TTC549 (cell line): ENCODE data around the gene DNTTIP2.
"Not testable (repeated sequence)": the region's sequence is repeated elsewhere in the genome, so short reads cannot be mapped to it uniquely, and the experiment has no call there.

ENCODE experiments used
- FAIRE-seq: peaks from 2 replicates; lab custom pipeline; 2012; peaks lifted over from hg19 to GRCh38; lab: Jason Lieb, UNC

DNTTIP2 gene, protein sequence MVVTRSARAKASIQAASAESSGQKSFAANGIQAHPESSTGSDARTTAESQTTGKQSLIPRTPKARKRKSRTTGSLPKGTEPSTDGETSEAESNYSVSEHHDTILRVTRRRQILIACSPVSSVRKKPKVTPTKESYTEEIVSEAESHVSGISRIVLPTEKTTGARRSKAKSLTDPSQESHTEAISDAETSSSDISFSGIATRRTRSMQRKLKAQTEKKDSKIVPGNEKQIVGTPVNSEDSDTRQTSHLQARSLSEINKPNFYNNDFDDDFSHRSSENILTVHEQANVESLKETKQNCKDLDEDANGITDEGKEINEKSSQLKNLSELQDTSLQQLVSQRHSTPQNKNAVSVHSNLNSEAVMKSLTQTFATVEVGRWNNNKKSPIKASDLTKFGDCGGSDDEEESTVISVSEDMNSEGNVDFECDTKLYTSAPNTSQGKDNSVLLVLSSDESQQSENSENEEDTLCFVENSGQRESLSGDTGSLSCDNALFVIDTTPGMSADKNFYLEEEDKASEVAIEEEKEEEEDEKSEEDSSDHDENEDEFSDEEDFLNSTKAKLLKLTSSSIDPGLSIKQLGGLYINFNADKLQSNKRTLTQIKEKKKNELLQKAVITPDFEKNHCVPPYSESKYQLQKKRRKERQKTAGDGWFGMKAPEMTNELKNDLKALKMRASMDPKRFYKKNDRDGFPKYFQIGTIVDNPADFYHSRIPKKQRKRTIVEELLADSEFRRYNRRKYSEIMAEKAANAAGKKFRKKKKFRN

DNA sequence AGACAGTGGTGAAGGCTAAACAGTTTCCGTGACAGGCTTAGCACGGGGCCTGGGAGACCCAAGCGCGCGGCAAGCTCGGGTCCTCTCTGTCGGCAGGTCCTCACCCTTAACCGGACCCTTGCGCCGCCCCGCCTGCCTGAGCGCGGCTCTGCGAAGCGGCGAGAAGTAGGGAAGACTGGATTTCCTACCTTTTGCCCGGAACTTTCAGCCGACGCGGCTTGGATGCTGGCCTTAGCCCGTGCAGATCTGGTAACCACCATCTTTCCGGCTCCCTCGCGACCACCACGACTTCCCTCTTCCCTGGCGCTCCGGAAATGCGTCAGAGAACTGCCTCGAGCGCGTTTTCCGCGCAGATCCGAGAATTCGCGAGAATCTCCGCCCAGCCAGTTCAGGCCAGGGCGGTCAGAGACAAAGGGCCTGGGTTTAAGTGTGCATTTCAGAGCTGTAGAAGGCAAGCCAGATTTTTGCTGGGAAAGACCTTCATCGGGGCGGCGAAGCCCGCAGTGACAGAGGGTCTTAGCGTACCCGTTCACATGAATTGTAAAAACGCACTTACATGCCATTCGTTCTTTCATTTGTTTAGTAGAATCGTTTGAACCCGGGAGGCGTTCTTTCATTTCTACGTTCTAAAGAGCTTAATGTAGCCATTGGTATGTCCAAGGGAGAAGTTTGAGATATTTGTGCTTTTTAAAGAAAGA, at the start of gene DNTTIP2:
Gene DNTTIP2 (minus strand): TSS at position 318 of the 698 bp plus-strand sequence. CDS start 58 bp downstream, at position 260.
- peak; percentile 52 for FAIRE-seq

DNA sequence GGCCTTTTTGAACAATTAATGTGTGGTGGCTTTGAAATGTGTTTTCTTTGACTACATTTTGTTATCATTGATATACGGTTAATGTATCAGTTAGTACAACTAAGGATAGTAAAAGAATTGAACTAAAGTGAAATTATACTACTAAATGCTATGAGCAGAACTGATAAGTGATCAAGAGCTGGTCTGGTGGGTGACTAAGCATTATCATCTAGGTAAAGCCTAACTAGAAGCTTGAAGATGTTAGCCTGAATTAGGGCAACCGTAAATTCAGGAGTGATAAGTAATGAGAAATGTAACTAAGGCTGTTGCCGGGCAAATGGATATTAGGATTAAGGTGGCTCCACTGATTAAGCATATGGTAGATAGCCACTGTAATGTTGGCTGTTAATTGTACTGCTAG, 46.2 kb upstream of the DNTTIP2 start:
- no peak for FAIRE-seq

DNA sequence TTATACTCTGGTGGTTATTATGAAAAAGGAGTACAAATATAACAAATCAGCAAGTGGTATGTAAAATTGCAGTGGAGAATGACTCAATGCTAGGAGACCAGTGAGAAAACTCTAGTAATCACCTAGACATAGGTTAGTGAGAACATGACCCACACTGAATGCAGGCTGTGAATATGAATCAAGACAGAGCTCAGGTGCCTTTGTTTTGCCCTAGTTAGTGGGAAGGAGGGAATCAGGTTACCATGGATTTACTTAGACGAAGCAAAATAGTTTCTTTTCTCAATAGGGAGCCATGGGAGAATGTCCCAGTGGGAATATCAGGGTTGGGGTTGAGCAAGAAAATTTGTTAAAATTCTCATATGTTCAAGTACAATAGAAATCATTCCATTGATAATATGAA, 40.8 kb upstream of the DNTTIP2 start:
- FAIRE-seq, result no peak

DNA sequence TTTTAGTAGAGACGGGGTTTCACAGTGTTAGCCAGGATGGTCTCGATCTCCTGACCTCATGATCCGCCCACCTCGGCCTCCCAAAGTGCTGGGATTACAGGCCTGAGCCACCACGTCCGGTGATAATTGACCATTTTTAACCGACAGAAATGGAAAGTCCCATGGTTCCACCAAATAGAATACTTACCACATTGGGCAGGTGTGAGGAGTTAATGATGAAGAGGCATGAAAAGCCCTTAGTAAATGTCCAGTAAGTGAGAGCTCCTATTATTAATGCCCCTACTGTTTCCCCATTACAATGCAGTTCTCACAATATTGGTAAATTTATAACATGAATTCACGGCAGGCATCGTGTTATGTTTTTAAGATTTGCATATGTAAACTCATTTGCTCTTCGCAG, 38.3 kb upstream of the DNTTIP2 start:
- no peak for FAIRE-seq

DNA sequence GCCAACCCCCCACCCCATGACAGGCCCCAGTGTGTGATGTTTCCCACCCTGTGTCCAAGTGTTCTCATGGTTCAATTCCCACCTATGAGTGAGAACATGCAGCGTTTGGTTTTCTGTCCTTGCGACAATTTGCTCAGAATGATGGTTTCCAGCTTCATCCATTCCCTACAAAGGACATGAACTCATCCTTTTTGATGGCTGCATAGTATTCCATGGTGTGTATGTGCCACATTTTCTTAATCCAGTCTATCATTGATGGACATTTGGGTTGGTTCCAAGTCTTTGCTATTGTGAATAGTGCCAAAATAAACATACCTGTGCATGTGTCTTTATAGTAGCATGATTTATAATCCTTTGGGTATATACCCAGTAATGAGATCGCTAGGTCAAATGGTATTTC, 31.9 kb upstream of the DNTTIP2 start:
- not testable (repeated sequence) for FAIRE-seq

DNA sequence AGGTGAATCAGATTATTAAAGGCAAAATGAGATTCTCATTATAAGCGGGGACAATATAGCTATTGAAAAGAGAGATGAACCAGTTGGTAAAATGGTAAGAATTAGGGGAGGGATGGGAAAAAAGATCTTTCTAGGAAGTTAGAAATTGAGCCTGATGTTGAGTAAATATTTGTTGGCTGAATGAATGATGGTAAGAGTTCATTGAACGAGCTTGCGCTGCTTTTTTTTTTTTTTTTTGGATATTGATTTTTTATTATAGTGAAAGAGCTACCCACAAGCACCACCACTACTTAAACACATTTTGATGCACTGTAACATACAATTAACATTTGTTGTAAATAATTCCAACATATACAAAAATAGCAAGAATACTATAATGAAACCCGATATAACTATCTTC, 31.3 kb upstream of the DNTTIP2 start:
- FAIRE-seq, result no peak

DNA sequence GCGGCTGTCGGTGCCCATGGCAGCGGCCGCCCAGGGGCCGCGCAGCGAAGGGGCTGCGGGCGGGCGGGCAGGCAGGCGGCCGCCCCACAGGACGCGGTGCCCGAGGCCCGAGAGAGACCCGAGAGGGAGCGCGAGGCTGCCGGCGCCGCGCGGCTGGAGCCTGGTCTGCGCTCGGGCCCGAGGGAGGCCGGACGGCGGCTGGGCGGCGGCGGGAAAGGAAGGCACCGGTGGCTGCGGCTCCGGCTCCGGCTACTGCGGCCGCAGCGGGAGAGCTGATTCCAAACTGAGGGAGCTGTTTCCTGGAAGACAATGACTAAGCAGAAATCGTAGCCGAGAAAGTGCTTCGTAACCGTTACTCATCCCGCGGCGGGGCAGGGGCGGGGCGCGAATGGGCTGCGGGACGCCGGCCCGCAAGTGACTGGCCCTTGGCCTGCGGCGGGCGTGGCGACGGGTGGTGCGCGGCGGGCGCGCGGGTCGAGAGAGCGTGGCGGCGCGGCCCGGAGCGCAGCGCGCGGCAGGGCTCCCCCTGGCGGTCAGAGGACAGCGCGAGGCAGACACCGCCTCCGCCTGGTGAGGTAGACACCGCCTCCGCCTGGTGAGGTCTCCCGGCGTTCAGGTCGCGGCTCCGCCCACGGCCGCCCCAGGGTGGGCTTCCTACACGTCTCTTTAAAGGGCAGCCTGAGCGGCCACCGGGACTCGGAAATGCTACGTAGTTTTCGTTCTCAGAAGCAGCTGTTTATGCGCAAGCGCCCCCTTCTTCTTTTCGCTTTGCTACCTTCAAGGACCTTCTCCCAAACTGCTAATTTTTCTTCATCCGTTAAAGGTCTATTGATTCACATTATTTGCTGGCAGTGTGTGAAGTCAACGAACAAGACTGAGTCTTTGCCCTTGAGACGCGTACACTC, 30.4 kb upstream of the DNTTIP2 start, which contains the start of gene GCLM:
Gene GCLM (minus strand): TSS at position 285 of the 905 bp plus-strand sequence. CDS start 267 bp downstream, at position 18.
- FAIRE-seq, result no peak

DNA sequence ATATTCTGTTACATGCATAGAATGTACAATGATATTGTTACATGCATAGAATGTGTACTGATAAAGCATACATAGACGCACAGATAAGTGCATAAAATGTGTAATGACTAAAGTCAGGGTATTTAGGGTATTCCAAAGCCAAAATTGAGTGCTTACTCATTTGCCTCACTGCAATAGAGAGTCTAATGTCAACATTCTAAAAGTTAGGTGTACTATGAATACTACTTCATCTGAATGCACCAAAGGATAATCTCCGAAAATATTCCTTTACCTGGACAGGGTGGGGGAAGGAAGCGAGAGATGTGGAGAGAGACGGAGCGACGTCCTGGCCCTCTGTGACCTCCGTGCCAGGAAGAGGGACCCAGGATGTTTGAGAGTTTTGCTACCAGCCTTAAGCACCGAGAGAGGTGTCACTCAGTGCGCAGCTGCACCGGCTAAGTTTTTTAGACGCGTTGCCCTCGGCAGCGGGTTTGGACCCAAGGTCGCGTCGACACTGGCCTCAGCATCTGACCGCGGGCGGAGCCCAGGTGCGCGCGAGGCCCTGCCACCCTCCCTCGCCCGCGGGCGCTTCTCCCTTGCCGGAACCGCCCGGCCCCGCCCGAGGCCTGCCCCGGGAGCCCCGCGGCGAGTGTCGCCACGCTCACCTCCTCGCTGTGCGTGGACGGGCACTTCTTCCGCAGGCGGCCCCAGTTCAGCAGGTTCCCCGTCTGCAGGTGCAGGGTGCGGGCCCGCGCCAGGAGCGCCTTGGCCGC, 29.6 kb upstream of the DNTTIP2 start:
- FAIRE-seq, result no peak

DNA sequence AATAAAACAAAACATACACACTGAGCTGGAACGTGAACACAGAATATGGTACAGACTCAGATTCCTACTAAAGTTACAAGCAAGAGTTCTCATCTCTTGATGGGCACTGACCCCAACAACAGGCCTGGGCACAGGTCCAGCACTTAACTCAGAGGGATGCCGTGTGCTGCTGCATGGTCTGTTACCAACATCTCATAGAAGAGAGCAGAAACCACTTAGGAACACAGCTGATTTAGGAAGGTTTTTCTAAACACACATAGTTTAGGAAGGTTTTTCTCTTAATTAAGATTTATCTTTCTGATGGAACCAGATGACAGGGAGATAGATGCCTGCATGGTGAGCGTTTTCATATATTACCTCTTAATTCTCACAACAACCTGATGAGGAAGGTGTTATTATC, 28.7 kb upstream of the DNTTIP2 start:
- no peak for FAIRE-seq

DNA sequence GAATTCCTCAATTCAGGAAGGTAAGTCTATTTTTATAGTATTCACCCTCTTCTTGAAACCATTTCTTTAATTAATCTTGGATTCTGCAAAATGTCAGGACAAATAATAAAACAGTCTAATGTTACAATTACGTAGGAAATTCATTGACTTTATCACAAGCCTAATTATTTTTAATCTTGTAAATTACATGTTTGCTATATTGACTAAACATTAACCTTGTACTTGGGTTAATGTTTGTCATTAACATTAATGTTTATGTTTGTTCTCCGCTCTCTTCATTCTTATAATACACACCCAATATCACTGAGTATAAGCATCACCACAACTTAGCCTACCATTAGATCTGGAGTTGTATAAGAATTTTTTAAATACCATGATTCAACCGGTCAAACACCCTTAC, 27.5 kb upstream of the DNTTIP2 start:
- no peak for FAIRE-seq

DNA sequence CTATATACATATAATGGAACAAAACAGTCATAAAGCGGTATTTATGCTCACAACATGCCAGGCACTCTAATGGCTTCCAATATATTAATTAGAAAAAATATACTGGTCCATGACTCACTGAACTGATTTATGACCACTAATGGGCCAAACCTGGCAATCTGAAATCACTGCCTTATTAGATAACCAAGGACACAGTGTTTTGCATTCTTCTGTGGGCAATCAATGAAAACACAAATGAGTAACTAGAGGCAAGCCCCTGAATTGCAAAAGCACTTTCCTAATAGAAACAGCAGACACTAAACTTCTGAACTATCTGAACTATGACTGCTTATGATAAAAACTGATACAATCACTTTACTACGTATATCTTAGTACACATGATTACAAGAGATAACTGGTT, 26.7 kb upstream of the DNTTIP2 start:
- no peak for FAIRE-seq

DNA sequence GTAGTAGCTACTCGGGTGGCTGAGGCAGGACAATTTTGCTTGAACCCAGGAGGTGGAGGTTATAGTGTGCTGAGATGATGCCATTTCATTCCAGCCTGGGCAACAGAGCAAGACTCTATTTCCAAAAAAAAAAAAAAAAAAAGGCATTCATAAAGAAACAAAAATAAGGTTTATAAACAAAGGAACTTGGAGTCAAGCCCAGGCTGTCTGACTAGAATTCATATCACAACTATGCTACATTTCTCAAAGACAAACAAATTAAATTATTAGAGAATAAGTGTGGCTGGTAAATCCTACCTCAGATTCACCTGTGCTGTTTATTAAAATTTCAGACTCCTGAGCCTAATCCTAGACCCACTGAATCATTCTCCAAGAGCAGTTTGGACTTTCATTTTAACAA, 26.0 kb upstream of the DNTTIP2 start:
- no peak for FAIRE-seq

DNA sequence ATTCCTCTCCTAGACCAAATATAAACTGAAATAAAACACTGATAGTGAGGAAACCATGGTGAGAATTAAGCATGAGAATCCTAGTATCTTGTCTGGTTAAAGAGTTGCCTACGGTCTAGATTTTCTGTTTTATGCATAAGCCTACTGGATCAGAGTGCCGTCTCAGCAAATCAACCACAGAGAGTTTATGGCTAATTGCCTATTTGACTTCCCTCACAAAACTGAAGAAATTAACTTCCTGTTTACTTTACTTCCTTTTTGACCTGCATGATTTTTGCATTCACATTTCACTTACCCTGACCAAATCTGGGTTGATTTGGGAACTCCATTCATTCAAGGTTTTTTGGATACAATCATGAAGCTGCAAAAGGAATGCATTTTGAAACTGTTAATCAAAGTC, 25.2 kb upstream of the DNTTIP2 start:
- FAIRE-seq, result no peak

DNA sequence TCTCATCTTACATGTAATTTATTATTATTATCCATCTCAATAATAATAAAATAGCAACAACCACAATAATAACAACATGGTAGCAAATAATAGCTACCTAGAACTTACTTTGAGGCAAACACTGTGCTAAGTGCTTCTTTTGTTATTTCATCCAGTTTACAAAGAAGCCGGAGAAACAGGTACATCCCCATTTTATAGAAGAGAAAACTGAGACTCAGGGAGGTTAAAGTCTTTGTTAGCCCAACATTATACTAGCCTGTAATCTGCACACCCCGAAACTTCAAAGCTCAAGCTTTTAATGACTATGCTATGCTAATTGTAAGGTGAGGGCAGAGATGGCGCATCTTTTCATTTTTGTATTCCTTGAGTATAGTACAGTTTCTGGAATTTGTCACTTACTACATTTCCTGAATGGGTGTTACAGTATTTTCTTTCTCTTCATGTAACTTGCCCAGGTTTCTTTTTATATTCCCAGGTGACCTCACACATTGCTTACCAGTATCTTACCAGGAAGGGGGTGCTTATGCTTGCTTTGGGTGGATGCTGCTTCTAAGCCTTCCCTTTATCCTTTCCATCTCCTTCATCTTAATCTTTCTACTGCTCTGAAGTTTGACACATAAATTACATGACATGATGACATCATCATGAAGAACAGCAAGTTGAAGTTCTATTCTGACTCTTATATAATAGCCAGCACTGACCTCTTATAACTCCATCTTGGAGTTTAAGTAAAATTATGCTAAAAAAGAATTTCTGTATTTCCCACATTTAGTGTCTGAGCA, 21.9 kb upstream of the DNTTIP2 start:
- FAIRE-seq, result no peak

DNA sequence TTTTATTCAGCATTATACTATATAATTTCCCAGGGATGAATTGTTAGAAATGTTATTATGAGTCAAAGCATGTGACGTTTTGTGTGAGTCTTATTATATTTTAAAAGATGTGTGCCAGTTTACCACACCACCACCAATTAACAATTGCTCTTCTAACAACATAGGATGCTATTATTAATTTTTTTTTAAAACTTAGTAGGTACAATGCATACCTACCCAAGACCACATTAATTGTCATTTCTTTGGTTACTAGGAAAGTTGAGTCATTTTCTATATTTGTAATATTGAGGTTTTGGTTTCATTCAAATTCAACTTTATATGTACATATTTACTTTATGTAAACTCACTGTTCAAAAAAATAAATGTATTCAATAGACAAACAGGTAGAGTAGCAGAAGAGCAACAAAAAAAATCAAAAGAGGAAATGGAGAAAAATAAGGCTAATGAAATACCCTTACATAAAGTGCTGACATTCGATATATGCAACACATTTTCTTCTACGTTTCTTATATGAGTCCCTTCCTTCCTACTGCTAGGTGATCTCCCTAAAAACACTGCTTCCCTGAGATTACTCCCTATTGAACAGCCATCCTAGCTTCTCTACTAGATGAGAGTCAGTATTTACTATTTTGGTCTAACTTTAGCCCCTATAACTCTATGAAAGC, 20.7 kb upstream of the DNTTIP2 start:
- no peak for FAIRE-seq

DNA sequence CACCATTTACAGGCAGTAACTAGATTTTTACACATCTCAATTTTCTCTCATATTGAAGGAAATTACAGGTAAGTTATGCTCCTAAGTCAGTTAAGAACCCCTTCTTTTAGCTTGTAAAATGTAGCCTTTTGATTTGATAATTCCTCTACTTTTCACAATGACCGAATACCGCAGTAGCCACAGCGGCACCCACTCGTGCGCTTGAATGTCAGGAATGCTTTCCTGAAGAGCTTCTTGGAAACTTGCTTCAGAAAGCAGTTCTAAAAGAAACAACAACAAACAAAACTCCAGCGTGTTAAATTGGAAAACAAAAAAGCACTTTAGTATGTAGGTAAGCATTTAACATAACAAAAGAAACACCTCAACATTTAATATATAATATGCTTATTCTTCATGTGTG, 9.9 kb upstream of the DNTTIP2 start:
- no peak for FAIRE-seq

DNA sequence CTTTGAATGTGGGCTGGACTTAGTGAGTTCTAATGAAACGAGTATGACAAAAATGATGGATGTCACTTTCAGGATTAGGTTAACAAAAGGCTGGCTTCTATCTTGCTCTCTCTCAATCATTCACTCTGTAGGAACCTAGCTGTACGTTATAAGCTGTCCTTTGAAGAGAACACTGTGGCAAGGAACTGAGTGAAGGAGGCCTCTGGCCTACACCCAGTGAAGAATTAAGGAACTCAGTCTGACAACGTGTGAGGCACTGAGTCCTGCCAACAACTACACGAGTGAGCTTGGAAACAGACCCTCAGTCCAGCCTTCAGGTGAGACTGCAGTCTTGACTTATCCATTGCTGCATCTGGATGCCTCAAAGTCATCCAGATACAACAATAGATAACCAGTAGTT, 3.3 kb upstream of the DNTTIP2 start:
- no peak for FAIRE-seq

DNA sequence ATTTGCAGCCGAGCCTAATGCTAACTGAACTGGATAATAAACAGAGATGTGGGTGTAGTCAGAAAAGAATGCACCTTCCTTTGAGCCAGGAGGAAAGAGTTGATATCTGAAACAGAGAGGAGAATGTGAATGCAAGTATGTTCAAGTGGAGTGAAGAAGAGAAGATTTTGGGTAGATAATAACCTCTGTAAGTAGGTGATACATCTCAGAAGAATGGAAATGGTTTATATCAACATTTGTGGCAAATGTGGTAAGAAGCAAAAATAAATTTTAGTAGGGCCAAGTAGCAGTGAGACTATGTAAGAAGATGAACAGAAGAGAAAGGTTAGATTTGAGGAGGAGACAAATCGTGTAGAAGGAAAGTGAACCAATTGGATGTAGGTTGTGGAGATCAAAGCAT, 1.7 kb upstream of the DNTTIP2 start:
- FAIRE-seq, result no peak

DNA sequence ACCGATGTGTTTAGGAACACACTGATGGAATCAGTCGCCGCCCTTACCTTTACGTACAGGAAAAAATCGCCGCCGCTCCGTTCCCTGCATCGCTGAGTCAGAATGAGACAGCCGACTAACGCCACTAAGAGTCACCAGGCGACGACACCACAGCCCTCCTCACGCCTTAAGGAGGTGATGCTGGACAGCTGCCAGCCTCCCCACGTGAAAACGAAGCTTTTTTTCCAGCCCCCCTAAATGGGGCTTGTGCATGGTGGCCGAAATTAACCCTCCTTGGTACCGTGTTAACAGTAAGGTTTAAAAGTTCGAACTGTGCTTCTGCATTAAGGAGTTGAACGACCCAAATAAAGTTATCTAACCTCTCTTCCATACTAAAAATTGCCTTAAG, 511 bp downstream of the DNTTIP2 start:
- no peak for FAIRE-seq

DNA sequence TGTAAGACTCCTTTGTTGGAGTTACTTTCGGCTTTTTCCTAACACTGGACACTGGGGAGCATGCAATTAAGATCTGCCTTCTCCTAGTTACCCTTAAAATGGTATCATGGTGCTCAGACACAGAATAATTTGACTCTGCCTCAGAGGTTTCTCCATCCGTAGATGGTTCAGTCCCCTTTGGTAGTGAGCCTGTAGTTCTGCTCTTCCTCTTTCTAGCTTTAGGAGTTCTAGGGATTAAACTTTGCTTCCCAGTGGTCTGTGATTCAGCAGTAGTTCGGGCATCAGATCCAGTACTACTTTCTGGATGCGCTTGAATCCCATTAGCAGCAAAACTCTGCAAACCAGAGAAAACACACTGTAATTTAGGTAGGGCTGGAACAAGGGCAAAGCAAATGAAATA, 1.5 kb downstream of the DNTTIP2 start:
- no peak for FAIRE-seq
